Hematopoietic multipotent progenitor cell treated with erythropoietin and hydrocortisone succinate and interleukin-3 and kit ligand, for 15 days (in vitro differentiated cells): ENCODE measurements around the gene GAPVD1.
A peak's percentile ranks its signal among the peaks of the same experiment; 100 is the strongest.
"Not testable (repeated sequence)": the region's sequence is repeated elsewhere in the genome, so short reads cannot be mapped to it uniquely, and the experiment has no call there.

ENCODE experiments used
- DNase-seq: peaks from one replicate; pipeline ENCODE4 v3.0.0-alpha.2; 2015; ENCODE audit warnings: low spot score

Gene GAPVD1

DNA sequence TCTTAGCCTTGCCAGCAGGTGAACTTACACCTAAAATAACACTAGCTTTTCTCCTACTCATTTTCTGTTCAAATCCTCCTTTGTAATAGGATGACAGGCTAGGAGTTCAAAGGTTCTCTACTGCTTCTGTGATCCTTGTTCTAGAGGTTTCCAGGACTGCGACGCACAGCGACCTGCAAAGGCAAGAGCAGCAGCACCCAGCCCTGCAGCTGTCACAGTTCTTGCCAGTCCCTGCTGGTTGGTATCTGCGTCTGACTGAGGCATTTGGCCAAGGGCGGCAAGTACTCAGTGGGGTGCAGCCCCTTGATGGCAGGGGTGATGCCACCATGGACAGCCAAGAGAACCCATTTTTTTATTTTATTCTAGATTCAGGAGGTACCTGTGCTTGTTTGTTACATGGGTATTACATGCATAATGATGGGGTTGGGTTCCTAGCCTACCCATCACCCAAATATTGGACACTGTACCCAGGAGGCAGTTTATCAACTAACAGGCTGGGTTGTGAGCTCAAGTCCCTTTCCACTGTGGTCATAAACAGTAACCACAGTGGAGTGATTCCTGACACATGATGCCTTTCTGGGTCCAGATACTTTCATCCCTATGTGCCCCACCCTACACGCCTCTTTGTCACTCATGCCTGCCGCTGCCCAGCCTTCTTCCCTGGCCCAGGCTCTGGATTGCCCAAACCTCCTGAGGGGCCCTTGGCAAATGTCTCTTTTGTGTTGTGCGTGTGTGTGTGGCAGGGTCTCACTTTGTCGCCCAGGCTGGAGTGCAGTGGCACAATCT lies 111.0 kb downstream of the GAPVD1 start:
- no peak for DNase-seq

DNA sequence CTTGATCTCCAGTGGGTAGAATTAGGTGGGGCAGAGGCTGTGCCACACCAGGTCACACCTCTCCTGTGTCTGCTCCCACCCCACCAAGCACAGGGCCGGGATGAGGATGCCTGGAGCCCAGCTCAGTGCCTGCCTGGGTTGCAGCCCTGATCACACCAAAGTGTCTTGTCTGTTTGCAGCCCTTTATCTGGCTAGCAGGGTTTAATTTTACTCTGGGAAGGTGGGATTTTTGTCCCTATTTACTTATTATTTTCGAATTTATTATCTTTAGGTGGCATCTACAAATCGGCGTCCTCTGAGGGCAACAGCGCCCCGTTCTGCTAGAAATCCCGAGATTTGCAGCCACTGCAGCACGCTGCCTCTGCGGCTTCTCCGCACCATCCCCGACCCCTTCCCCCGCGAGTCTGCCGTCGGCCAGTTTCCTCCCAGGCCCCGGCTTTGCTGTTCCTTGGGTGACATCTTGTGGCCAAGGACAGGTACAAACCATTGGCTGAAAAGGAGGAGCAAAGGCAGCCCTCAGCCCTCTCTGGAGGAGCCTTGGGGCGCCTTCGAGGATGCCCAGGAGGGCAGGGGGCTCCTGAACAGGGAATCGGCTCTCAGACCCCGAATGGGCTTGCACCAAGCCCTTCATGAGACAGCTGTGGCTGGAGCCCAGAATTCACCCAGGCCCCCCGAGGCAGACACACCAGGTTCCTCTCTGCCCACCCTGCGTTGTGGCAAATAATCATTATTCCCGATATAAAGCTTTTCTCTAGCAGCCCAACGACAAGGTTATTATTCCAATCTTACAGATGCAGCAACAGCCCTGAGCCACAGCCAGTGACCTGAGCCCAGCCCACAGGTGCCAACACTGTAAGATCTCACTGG lies 113.0 kb downstream of the GAPVD1 start:
- DNase-seq, result peak; percentile 67

DNA sequence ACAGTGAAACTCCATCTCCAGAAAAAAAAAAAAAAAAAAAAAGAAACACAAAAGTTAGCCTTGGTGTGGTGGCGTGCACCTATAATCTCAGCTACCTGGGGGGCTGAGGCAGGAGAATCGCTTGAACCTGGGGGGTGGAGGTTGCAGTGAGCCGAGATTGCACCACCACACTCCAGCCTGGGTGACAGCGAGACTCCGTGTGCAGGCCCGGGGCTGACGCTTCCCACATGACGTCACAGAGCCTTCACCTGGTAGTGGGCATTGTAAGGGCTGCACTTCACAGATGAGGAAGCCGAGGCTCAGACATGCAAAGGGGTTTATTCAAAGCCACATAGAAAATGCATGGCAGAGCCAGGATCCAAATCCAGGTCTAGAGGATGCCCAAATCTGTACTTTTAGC lies 114.2 kb downstream of the GAPVD1 start:
- no peak for DNase-seq

DNA sequence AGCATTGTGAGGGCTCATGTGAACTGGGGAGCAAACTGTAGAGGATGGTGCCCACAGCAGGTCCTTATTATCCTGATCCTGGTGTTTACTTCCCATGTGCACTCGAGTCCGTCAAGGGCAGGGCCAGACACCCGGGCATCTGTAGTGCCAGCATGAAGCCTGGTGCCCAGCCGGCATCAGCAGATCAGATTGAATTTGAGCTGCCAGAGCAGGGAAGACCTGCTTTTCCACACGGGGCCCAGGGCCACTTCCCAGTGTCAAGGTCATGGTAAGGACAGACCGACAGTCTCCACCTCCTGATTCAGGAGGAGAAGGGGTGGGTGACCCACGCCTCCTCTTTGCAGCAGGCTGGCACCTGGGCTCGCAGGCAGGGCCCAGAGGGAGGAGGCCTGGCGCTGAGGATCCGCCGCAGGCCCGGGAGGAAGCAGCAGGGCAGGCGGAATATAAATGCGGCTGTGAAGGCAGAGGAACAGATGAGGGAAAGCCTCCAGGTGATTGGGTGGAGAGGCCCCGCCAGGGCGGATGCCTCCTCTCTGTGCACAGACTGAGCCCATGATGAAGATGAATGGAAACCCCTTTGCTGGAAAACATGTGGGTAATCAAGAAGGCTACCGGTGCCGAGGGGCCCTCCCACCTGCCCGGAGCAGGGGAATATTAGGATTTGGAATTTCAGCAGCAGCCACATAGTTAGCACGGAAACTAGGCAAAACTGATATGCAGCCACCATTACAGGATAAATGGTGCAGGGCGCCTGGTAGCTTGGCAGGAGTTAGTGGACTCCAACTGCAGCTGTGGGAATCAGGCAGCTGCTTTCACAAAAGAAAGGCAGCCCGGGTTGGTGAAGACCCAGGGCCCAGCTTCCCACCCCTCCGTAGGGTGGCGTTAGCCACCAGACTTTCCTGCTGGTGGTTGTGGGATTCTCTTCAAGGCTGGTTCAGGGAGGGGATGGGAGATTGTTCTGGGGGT lies 114.9 kb downstream of the GAPVD1 start:
- no peak for DNase-seq

DNA sequence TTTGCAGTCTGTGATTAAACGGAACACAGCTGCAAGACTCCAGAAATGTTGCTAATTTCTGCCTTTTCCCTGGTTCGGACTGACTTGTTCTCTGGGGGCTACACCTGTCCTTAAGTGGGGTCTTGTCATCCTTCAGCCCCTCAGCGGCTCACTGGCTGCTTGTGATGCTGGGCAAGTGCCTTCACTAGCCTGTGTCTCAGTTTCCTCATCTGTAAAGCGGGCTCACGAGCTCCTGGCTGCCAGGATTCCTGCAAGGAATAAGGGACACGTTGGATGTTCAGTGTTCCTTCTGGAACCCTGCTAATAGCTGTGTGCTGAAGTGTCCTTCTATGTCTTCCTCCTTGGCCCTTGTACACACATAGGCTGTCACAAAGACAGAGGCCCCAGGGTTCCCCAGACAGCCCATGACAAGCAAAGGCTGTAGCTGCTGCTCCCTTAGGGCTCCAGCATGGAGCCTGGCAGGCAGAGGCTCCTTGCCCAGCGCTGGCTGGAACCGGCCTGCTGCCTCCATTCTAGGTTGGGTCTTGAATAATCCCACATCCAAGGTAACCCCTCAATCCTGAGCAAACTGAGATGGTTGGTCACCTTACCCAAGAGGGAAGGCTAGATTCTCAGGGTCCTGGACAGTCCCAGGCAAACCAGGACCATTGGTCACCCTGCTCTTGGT lies 116.1 kb downstream of the GAPVD1 start:
- no peak for DNase-seq

DNA sequence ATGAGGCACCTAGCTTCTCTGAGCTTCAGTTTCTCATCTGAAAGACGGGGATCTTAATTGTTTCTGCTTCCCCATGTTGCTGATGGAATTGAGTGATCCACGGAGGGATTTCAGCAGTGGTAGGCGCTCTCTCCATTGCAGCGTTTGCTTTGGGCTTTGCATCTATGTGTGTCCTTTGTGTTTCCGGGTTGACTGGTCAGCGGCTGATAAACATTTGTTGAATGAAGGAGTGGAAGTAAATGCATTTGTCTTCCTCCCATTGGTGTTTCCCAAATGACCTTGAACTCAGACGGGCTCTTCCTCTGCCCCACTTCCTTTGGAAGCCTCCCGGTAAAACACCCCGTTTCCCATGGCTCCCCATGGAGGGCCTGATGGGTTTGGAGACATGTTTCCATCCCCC lies 117.2 kb downstream of the GAPVD1 start:
- DNase-seq, result no peak

DNA sequence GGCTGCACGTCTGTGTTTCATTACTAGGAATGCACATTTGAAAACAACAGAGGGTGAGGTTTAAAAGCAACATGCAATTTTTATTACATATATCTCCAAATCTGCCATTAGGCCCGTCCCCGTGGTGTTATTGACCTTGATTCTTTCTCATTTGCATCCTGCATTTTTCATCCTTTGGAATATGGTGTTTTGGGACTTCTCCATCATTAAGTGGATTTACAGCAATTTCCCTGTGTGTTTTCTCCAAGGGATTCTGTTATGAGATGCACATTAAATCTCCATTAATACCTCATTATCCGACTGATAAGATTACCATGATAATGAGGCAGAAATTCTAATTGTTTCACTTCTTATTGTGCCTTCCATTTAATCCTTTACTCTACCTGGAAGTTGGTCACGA lies 117.6 kb downstream of the GAPVD1 start:
- no peak for DNase-seq

DNA sequence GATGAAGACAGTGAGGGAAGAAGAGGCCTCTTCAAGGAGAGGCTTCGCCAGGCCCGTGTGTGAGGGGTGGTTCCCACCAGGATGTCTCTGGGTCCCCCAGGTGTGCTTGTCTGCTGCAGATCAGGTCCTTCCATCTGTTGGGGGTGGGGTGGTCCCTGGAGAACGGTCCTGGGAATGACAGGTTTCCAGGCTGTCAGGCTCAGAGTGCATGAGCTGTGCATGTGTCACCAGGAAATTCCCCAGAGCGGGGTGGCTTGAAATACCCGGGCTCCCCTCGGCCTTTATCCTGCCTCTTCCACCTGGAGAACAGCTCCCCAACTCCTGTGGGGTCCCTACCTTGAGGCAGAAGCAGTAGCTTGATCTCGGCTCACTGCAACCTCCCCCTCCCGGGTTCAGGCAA lies 118.8 kb downstream of the GAPVD1 start:
- DNase-seq, result no peak

DNA sequence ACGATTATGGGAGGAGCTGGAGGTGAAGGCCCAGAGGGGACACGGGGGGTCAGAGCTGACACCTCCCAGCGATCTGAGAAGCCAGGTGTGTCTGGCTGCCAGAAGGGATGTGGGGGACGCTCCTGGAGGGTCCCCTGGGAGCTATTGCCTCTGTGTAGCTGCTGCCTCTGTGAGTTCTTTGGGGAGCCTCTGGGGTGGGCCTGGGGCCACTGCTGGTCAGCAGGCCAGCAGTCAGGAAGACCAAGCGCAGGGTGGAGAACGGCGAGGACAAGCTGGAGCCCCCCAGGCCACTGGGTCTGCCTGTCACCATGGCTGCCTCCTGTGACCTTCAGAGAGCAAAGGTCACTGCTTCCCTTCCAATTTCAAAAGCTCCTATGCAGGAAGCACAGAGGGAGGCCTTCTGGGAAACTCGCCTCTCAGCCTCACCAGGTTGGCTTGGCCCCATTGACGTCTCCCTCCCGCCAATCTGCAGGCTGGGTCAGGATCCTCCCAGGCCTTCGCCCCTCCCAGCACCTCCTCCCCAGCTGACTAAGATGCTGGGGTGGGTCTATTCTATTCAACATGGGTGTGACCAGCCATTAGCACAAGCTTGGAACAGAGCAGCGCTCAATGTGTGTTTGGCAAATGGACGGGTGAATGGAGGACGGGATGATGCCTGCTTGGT lies 126.4 kb downstream of the GAPVD1 start:
- no peak for DNase-seq

DNA sequence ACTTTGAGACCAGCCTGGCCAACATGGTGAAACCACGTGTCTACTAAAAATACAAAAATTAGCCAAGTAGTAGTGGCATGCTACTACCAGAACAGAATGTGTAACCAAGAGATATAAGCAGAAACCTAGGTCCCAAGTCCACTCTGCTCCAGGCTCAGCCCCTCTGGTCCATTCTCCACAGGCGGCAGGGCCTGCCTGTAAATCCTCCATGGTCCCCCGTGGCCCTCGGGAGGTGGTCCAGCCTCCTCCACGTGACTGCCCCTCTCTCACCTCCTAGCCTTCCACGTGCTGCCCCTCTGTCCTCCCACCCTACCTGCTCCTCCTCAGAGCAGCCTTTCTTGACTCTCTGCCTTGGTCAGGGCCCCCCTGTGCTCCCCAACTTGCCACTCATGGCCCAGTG lies 127.4 kb downstream of the GAPVD1 start:
- DNase-seq, result no peak

DNA sequence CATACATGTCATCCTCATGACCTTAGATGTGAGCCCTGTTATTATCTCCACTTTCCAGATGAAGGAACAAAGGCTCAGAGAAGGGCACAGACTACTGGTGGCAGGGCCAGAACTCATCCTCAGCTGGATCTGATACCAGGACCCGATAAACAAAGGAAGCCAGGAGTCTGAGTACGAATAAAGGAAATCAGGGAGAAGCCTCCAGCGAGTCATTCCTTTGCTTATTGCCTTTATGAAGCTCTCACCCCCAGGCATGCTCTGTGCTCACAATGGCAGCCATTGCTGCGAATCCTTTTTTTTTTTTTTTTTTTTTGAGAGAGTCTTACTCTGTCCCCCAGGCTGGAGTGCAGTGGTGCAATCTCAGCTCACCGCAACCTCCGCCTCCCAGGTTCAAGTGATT lies 130.1 kb downstream of the GAPVD1 start:
- DNase-seq, result no peak

DNA sequence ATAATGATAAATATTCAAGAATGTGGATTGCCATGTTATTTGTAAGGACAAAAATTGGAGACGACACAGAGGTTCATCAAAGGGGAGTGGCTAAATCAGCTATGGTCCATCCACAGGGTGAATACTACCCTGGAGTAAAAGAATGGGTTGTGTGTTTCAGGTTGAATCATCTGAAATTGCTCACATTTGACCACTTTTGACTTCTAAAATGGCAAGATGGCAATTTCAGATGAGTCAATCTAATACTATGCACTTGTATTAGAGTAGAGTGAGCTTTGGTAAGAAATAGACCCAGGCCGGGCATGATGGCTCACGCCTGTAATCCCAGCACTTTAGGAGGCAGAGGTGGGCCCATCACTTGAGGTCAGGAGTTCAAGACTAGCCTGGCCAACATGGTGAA lies 131.8 kb downstream of the GAPVD1 start:
- no peak for DNase-seq

DNA sequence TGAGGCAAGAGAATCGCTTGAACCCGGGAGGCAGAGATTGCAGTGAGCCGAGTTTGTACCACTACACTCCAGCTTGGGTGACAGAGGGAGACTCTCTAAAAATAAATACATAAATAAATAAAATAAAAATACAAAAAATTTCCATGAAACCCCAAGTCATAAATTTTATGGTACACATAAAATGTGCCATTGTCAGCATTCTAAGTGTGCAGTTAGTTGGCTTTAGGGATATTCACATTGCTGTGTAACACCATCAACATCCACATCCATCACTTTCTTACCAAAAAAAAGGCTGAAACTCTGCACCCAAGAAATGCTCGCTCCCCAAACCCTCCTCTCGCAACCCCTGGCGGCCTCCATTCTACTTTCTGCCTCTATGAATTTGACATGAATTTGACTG lies 135.2 kb downstream of the GAPVD1 start:
- DNase-seq, result no peak

DNA sequence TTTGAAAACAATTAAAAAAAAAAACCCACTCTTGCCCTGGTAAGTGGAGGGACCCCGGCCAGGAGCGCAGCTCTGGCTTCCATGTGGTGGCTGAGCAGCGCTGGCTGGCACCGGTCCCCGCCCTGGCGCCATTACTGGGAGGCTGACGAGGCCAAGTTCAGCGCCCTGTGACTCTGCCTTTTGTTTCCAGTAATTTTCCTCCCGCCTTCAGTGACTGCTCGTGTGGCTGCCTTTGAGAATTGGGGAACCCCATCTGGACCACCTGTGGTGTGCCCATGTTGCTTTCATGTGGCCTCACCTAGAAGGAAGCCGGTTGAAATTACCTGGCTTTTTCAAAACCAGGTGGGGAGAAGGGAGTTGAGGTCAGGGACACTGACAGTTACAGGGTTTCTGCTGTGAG lies 136.1 kb downstream of the GAPVD1 start:
- no peak for DNase-seq

DNA sequence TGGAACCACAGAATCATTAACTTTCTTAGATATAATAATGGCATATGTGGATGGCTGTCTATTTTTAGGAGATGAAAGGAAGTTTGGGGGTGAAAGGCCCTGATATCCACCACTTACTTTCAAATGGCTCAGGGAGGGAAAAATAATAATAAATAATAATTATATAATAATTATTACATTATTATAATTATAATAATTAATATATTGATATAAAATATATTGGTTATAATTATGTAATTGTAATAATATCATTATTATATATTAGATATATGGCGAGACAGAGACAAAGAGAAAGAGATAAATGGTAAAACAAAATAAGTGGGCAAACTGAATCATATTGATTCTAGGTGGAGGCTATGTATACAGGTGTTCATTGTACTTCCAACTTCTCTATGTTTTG lies 136.6 kb downstream of the GAPVD1 start:
- DNase-seq, result no peak

DNA sequence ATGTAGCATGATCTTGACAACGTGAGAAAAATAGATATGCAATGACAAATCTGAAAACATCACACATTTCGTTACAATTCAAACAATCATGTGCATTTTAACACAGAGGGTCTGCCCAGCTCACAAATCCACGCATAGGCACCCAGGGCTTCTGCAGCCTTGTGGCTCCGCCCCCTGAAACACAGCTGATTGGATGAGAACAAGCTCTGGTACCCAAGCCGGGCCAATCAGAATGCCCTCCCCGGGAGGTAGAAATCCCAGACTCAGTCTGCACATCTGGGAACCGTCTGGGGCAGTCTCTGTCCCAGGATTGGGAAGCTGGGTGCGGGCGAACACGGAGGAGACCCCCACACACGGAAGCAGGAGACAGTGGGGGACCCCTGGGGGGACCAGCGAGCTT lies 137.5 kb downstream of the GAPVD1 start:
- DNase-seq, result no peak

DNA sequence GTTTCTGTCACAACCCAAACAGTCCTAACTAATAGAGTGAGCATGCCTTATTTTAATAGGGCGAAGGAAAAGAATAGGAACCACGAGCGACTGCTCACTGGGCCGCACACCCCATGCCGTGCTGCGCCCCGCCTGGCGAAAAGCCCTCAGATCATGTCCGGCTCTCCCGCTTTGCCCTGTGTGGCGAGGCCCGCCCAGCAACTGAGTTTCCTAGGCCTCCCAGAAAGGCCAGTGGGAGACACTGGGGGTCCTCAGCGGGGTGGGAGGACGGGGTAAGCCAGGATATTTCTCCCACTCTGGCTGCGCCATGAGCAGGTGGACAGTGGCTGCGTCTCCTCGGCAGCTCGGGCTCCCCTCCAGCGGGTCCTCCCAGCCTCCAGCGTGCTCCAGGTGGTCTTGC lies 138.0 kb downstream of the GAPVD1 start:
- DNase-seq, result no peak

DNA sequence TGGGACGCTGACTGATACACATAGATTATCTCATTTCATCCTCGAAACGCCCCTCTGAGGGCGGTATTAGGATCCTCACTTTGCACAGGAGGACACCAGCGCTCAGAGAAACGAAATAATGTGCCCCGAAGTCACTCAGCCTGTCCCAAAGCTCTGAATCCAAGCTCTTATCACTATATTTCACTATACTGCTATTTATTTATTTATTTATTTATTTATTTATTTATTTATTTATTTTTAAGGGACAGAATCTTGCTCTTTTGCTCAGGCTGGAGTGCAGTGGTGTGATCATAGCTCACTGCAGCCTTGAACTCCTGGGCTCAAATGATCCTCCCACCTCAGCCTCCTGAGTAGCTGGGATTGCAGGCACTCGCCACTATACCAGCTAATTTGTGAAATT lies 138.6 kb downstream of the GAPVD1 start:
- DNase-seq, result not testable (repeated sequence)

DNA sequence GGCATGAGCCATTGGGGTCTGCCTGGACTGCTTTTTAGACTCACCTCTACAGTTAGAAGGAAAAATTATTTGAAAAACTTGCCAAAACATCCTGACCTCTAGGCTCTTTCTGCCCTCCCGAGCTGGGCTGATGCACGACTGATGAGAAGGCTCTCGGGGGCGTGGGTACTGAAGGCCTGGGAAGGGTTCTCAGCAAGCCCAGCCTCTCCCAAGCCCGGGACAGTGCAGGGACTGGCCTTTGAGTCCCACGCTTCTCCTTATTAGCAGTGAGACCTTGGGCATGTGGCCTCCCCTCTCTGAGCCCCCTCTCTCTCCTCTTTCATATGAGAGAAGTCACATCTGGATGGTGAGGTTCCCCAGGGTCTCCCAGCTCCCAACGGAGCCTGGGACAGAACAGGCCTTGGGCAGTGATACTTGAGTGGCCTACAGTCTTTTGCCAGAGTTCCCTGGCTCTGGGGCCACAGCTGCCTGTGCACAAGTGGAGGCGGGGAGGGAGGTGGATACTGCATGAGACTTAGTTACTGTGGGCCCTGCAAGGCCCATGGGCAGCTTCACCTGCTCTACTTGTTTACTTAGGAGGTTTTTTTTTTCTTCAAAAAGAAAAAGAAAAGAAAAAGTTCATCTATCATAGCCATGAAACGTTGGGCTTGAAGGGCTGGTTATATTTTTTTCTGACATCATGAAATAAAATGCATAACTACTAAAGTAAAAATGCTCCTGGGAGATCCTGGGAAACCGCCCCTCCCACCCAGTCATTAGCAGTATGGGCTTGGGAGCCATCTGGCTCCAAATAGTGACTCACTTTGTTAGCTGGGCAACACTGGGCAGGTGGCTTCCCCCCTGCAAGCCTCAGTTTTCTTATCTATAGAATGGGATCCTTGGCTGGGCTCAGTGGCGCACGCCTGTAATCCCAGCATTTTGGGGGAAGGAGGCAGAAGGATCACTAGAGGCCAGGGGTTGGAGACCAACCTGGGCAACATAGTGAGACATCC lies 139.4 kb downstream of the GAPVD1 start:
- DNase-seq, result no peak

DNA sequence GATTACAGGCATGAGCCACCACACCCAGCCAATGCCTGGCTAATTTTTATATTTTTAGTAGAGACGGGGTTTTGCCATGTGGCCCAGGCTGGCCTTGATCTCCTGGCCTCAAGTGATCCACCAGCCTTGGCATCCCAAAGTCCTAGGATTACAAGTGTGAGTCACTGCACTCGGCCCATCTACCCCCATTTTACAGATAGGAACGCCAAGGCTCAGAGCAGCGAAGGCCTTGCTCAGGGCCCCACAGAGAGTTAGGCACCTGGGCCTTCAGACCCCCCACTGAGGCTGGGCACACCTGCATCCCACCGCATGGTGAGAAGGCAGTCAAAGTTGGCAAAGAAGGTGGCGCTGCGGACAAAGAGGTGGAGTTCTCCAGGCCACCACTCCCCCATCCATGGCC lies 143.1 kb downstream of the GAPVD1 start:
- no peak for DNase-seq
